Stomach (tissue), 9 donors: ENCODE data around the gene IGSF1. TPM values are rescaled to one million over a fixed set of nuclear protein-coding genes. Genes with fewer than 3 reads are reported as not detected.
"Not testable (repeated sequence)": the region's sequence is repeated elsewhere in the genome, so short reads cannot be mapped to it uniquely, and the experiment has no call there.

Experiments used
- DNase-seq, 2 donors: peaks; one replicate each; pipeline versions ENCODE4 v3.0.0 to v3.0.0-alpha.2; 2013 to 2019
- H3K27ac ChIP-seq, 5 donors: fragments of 200-600 bp in 4 of 5; sonication (generic) in 4 of 5; one replicate each; pipeline ENCODE4 v1.5.1; 2013 to 2019; ENCODE audit warnings: mild to moderate bottlenecking in 1 of 5, moderate library complexity in 1 of 5
- H3K27me3 ChIP-seq, 3 donors: fragments of 200-600 bp; sonication (generic); one replicate each; pipeline ENCODE4 v1.5.1; 2017 to 2019; ENCODE audit warnings: mixed run types in 1 of 3
- H3K36me3 ChIP-seq, 4 donors: fragments of 200-600 bp; sonication (generic); 1 replicate in 3 of 4; 2 replicates in 1 of 4; pipeline ENCODE4 v1.5.1; 2016 to 2019
- H3K4me1 ChIP-seq, 4 donors: fragments of 200-600 bp; sonication (generic); one replicate each; pipeline ENCODE4 v1.5.1; 2016 to 2019
- H3K4me3 ChIP-seq, 4 donors: fragments of 200-600 bp; sonication (generic) in 3 of 4; one replicate each; pipeline ENCODE4 v1.5.1; 2016 to 2019; ENCODE audit warnings: mild to moderate bottlenecking in 1 of 4
- H3K9me3 ChIP-seq, 4 donors: fragments of 200-600 bp; sonication (generic); one replicate each; pipeline ENCODE4 v1.5.1; 2016 to 2019
- CTCF ChIP-seq, 7 experiments: fragments of 450-650 bp in 4 of 7; fragments of 200-600 bp in 3 of 7; sonication (generic) in 3 of 7; IDR thresholded peaks; one replicate each; pipeline ENCODE4 v1.5.1; 2016 to 2019; ENCODE audit warnings: antibody characterized with exemption in 7 of 7, control low read depth in 2 of 7, mild to moderate bottlenecking in 1 of 7
- EP300 ChIP-seq: sonication (generic); formaldehyde crosslinking; IDR thresholded peaks from one replicate; pipeline ENCODE4 v1.6.1; 2017; ENCODE audit warnings: antibody characterized with exemption
- POLR2A ChIP-seq, 4 donors: fragments of 450-650 bp; IDR thresholded peaks; one replicate each; pipeline ENCODE4 v1.6.1; 2016; ENCODE audit warnings: antibody characterized with exemption in 4 of 4, control low read depth in 2 of 4, mild to moderate bottlenecking in 1 of 4, moderate library complexity in 1 of 4
- POLR2AphosphoS5 ChIP-seq, 3 donors: sonication (generic); formaldehyde crosslinking; IDR thresholded peaks; one replicate each; pipeline ENCODE4 v1.6.1; 2016; ENCODE audit warnings: antibody characterized with exemption in 3 of 3
- WGBS, 5 donors: extraction: QIAGEN DNeasy Blood & Tissue Kit in 3 of 5; methylation state at CpG; one replicate each; pipeline versions ENCODE4 v1.1.5 to v1.1.7; 2013 to 2018; 5-methylcytosine and 5-hydroxymethylcytosine counted together
- intact Hi-C: fragments of 100-400 bp; cut with DNase I; formaldehyde crosslinking; loops from one replicate; pipeline ENCODE4 v1.15.1; 2023; ENCODE audit warnings: low total_unique reads
- polyA plus RNA-seq, 3 donors: library from polyadenylated mRNA; stranded (reverse); fragments of 200-250 nt; gene quantifications; one replicate each; pipeline ENCODE4 v1.2.3, GENCODE V29; 2013
- total RNA-seq, 5 donors: library from RNA; depleted of rRNA; stranded (reverse); fragments of >200 nt; gene quantifications; one replicate each; pipeline versions ENCODE4 v1.1.0 to v1.2.3, GENCODE V29; 2014 to 2016
- donor health status: healthy with polysubstance abuse.
- donor health status: Bipolar disorder and iron deficiency.
- donor health status: healthy.

The IGSF1 gene
- total and polyA plus RNA-seq, 8 donors = 0.15 to 1.7 (median 0.38) TPM; not detected in 5

- intact Hi-C loops = no loop called here
- WGBS, 5 donors = 54 to 61% (median 55%) methylated on average over 13 of the region's 13 CpGs
- no peak overlapping the region for H3K27ac ChIP-seq
Observed at GRCh38 chrX:131262738-131263679, 26.1 kb downstream of the IGSF1 start.

GRCh38 chrX:131262200-131262599, 26.9 kb downstream of the IGSF1 start:
- Histone ChIP-seq H3K27me3 (peaks cover 0 to 8% (median 0%) of the 10 kb centered on the region in 3 donors), H3K27ac (no peak overlapping the region), H3K4me1 (no peaks in the 10 kb centered on the region), H3K36me3 (no peaks in the 10 kb centered on the region), H3K4me3 (no peak overlapping the region), H3K9me3 (no peaks in the 10 kb centered on the region)
- no peak for TF ChIP-seq EP300
- TF ChIP-seq POLR2AphosphoS5 (IDR thresholded peaks at IDR 0.05) = no peak
- TF ChIP-seq POLR2A (IDR thresholded peaks at IDR 0.05) = no peak
- TF ChIP-seq CTCF (IDR thresholded peaks at IDR 0.05) = no peak
- intact Hi-C loops = no loop called here
- DNase-seq = no peak

More at GRCh38 chrX:131262738-131263679, 26.1 kb downstream of the IGSF1 start:
- Histone ChIP-seq H3K4me3 (no peak overlapping the region), H3K36me3 (no peaks in the 10 kb centered on the region), H3K9me3 (no peaks in the 10 kb centered on the region), H3K27me3 (peaks cover 0 to 6% (median 0%) of the 10 kb centered on the region in 3 donors), H3K4me1 (no peaks in the 10 kb centered on the region)
- TF ChIP-seq CTCF (IDR thresholded peaks at IDR 0.05) (peak in 1 of 7 experiments; percentile 9), EP300 (no peak), POLR2AphosphoS5 (IDR thresholded peaks at IDR 0.05) (no peak)
- DNase-seq = peak in 1 of 2 donors; percentile 10

GRCh38 chrX:131257367-131257766, 31.7 kb downstream of the IGSF1 start:
- no peaks in the 10 kb centered on the region for H3K4me1 ChIP-seq
- no peak overlapping the region for H3K4me3 ChIP-seq
- H3K27ac ChIP-seq = no peak overlapping the region
- TF ChIP-seq POLR2AphosphoS5 (IDR thresholded peaks at IDR 0.05) (no peak), CTCF (IDR thresholded peaks at IDR 0.05) (no peak), EP300 (no peak), POLR2A (IDR thresholded peaks at IDR 0.05) (no peak)
- H3K36me3 ChIP-seq = no peaks in the 10 kb centered on the region
- no peaks in the 10 kb centered on the region for H3K9me3 ChIP-seq
- intact Hi-C loops = no loop called here
- DNase-seq = no peak
- peaks cover 0 to 4% (median 0%) of the 10 kb centered on the region in 3 donors for H3K27me3 ChIP-seq

GRCh38 chrX:131250984-131251738, 37.9 kb downstream of the IGSF1 start:
- intact Hi-C loops, H3K4me1 ChIP-seq, H3K27me3 ChIP-seq, H3K27ac ChIP-seq, DNase-seq, H3K36me3 ChIP-seq, H3K9me3 ChIP-seq, H3K4me3 ChIP-seq: not testable (repeated sequence)
- 65 to 95% (median 74%) methylated on average over 11 to 26 of the region's 36 CpGs for WGBS, 5 donors
